ENCODE results near the gene SS18L1.

Gene SS18L1

DNA sequence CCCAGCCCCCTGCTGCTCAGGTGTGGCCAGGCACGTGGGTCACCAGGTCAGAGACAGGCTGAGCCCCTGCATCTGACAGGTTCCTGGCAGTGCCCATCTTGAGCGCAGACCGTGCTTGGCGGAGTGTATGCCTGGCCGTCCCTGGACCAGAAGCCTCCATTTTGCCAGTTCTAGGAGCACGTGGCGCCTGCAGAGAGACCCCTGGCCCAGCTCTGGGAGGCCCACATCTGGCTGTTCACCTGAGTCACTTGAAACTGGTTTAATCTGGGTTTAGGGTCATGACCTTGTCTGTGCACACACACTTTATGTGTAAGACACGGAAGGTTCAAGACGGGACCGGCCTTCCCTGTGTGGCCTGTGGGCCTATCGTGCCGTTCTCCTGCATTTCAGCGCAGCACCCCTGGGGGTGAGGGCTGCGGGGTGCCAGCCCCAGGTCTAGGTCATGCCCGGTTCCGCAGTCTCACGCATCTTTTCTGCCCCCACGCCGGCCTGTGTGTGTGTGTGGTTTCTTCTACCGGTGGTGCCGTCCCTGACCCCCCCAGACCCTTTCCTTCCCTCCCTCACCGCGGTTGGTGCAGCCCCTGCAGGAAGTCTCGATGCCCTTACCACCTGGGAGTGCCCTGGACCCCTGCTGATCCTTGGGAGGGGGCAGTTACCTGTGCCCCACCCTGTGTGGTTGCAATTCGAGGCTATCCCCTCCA, 14.0 kb downstream of the SS18L1 start:
- no peak for FAIRE-seq

DNA sequence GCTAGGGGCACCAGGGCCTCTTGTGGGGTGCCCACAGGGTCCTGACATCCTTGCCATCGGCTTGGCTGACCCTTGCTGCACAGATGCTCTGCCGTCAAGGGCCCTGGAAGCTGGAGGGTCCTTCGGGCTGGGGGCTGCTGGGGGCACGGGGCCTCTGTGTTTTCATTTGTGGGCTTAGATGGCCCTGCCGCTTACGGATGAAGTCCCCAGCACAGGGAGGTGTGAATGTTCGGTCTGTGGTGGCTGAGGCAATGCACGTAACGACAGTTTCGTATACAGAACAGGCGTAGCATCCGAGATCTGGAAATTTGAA, 14.5 kb downstream of the SS18L1 start:
- no peak for FAIRE-seq

DNA sequence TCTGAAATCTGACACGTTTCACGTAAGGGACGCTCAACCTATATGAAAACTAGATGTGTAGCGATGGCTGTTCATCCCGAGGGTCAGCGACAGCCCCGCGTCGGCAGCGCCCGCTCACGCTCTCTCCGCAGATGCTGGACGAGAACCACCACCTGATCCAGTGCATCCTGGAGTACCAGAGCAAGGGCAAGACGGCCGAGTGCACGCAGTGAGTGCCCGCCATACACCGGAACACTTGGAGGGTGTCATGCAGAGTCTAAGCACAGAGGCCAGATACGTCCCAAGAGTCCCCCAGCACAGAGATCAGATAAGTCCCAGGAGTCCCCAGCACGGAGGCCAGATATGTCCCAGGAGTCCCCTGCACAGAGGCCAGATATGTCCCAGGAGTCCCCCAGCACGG, 15.0 kb downstream of the SS18L1 start:
- FAIRE-seq = no peak

DNA sequence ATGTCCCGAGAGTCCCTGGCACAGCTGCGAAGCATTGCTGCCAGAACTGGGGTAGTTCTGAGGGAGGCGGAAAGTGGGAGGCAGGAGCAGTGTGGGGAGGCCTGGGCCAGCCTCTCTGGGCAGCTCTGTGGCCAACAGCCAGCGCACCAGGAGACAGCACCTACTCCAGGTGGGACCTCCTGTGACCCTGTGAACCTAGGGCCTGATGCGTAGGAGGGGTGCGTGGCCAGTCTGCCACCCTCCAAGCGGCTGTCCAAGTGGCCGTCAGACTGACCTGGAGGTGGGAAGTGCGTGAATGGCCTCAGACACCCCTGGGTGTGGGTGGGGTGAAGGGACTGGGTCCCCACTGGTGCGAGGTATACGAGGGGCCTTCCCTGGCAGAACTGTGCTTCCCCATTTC, 15.5 kb downstream of the SS18L1 start:
- FAIRE-seq = no peak

DNA sequence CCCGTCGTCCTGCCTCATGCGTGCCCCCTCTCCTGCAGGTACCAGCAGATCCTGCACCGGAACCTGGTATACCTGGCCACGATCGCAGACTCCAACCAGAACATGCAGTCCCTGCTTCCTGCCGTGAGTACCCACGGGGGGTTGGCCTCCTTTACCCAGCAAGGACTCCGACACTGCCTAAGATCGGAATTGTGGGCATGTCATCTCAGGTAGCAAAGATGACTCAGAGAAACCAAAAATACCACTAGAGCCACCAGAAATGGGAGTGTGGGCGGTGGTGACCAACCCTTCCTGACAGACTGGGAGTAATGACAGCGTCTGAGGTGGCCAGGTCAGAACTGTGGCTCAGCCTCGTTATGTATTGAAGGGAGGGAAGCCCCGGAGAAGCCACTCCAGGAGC, 16.3 kb downstream of the SS18L1 start:
- FAIRE-seq = no peak

DNA sequence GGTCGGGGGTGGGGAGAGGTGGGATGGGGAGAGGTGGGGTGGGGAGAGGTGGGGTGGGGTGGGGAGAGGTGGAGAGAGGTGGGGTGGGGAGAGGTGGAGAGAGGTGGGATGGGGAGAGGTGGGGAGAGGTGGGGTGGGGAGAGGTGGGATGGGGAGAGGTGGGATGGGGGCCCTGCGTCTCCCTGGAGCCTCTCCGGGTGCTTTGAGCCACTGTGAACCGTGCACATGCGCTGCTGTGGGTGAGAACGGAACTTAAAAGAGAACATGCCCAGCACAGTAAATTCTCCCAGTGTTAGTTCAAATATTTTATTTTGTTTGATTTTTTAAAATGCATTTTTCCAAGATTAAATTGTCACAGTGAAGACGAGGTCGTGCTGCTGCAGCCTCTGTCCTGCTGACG, 16.7 kb downstream of the SS18L1 start:
- no peak for FAIRE-seq

DNA sequence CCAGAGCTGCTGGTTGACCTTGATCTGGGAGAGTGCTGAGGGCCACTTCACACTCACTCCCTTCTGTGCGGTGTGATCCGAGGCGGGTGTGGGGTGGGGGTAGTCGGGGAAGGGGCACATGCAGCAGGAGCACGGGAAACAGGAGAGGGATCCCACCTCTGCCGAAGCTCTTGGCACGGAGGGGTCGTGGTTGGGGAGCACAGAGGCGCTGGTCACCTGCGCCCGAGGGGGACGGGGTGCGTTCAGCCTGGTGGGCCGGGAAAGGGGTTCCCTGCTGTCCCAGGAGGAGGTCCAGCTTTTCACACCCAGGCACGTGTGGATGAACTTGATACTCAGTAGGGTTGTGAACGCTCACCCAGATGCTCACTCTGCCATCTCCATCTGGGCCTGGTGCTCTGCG, 17.3 kb downstream of the SS18L1 start:
- FAIRE-seq = no peak

DNA sequence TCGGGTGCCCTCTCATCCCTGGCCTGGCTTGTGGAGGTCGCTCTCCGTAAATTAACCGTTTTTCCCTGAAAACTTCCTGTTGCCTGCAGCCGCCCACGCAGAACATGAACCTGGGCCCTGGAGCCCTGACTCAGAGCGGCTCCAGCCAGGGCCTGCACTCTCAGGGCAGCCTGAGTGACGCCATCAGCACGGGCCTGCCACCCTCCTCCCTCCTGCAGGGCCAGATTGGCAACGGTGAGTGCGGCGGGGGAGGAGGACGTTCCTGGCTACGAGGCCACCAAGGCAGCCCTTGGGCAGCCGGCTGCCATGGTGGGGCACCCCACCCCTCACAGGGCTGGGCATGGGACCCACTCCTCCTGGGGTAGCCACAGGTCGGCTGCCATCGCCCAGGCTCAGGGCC, 17.8 kb downstream of the SS18L1 start:
- FAIRE-seq = no peak

DNA sequence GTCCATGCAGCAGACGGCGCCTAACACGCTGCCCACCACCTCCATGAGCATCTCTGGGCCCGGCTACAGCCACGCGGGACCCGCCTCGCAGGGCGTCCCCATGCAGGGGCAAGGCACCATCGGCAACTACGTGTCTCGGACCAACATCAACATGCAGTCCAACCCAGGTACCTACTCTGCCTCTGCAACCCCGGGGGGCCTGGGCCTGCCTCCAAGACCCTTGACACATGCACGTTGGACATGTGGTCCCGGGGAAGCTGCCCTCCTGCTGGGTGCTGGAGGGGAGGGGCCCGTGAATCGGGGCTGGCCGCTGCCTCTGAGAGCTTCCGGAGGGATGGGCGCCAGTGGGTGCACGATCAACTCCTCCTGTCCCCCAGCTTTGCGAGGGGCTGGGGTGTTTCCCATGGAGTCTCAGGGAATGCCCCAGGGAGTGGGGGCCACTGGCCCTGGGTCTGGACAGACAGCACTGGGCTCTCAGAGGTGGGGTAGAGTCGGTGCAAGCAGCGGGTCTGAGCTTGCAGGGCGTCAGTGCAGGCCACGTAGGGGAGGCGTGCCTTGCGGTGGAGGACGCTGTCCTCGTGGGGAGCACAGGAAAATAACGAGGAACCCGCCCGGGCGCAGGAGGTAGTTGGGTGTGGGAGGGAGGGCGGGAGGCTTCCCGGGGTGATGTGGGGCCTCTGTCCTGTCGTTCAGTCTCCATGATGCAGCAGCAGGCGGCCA, 19.4 kb downstream of the SS18L1 start:
- no peak for FAIRE-seq

DNA sequence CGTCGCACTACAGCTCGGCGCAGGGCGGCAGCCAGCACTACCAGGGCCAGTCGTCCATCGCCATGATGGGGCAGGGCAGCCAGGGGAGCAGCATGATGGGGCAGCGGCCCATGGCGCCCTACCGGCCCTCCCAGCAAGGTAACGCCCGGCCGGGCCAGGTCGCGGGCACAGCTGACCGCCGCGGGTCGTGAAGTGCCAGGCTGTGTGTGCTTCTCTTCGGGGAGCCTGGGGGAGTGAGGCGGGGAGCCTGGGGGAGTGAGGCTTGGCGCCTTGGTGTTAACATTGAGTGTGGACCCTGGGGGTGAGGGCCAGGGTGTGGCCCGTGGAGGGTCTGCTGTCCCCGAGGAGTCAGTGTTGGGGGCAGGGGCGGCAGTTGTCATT, 19.9 kb downstream of the SS18L1 start:
- no peak for FAIRE-seq

DNA sequence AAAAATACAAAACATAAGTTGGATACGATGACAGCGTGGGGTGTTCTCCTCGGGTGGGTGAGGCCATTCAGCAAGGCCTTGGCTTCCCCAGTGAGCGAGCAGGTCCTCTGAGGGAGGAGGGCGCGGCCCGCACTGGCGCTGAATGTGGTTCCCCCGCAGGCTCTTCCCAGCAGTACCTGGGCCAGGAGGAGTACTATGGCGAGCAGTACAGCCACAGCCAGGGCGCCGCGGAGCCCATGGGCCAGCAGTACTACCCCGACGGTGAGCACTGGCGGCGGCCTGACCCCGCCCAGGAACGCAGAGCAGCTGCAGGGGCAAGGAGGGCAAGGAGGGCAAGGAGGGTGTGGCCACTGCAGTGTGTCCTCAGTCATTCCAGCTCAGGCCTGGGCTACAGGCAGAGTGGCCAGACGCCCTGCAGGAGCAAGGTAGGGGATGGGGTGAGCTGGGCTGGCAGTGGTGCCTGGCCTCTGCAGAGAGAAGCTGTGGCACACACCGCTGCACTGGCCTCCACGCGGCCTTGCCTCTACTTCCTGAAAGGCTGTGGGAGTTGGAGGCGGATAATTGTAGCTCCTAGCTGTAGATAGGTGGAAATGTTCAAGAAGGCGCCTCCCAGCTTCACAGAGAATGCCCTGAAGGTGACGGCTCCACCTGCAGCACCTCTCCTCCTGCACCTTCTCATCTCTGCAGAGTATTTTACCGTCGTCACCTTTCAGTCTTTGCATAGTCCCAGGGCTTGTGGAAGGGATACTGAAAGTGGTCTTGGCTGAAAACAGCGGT, 20.6 kb downstream of the SS18L1 start:
- no peak for FAIRE-seq

DNA sequence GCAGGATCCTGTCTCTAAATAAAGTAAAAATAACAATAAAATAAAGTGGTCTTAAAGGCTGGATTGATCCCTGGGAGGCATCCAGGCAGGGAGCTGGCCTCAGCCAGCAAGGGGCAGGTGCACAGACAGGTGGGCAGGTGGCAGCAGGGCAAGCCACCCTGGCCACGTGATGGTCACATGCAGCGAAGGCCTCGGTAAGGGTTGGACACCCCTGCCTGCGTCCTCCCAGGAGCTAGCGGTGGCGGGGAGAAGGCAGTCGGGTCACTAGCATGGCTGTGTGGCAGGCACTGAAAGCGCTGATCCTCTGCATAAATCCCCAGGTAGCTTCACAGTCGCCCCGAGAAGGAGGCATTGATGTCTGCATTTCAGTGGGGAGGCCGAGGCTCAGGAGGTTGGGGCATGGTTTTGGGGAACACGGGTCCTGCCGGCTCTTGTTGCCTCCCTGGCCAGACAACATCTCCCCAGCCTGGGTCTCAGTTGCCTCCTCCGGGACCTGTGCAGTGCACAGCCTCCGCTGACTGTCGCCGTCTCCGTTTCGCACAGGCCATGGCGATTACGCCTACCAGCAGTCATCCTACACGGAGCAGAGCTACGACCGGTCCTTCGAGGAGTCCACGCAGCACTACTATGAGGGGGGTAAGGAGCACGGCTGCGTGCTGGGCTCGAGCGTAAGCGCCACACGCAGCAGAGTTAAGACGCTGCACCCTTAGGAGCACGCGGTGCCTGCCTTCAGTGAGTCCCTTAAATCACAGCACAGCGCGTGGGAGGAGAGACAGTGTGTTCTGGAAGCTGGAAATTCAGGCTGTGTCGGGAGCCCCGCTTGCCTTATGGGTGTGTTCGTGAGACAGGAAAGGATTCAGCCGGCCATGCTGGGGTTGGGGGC, 21.6 kb downstream of the SS18L1 start:
- no peak for FAIRE-seq

DNA sequence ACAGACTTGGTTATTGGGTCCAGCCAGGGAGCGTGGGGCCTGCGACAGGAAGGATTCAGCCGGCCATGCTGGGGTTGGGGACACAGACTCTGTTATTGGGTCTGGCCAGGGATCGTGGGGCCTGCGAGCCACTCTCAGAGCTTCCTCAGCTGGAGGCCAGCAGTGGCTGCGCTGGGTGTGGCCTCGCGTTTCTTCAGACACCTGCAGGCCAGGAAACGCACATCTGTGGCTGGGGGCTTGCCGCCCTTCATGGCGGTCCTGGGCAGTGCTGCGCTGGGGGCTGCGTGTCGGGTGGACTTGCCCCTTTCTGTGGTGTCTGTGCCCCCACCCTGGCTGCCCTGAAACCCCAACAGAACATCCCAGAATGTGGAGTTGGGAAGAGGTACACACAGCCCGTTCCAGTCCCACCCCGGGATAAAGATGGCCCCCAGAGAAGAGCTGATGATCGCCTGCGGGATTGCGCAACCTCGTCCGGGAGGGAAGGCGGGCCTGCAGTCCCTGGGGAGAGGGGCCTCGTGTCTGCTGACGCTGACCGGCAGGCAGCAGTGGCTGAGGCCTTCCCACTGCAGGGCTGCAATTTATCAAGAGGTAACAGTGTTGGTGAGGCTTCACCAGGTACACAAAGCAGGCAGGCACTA, 22.3 kb downstream of the SS18L1 start:
- no peak for FAIRE-seq

DNA sequence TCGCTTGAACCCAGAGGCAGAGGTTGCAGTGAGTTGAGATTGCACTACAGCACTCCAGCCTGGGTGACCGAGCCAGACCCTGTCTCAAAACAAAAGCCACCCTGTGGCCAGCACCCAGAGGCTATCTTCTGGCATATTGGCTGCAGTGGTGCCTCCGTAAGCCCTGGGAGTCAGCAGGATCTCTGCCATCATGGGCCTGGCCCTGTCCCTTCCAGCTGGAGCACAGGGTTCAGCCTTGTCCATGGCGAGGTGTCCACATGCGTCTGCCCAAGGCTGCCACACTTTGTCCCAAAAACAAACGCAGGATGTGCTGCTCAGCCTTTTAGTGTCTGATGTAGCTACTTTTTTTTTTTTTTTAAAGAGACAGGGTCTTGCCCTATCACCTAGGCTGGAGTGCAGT, 23.9 kb downstream of the SS18L1 start:
- FAIRE-seq = no peak

DNA sequence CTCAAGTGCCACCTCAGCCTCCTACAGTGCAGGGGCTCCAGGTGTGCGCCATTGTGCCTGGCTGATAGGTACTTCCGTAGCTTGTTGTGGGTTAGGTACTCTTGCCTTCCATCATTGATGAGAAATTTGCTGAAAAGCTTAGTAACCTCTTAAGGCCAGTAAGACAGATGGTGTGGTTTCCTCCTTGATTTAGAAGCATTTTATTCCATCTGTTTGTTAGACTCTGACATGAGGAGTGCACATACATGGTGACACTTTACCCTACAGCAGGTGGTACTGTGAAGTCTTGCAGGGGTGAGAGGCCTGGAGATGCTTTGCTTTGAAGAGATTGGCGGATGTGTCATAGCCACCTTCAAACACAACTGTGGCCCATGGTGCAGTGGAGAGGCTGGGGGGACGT, 24.5 kb downstream of the SS18L1 start:
- FAIRE-seq = no peak

DNA sequence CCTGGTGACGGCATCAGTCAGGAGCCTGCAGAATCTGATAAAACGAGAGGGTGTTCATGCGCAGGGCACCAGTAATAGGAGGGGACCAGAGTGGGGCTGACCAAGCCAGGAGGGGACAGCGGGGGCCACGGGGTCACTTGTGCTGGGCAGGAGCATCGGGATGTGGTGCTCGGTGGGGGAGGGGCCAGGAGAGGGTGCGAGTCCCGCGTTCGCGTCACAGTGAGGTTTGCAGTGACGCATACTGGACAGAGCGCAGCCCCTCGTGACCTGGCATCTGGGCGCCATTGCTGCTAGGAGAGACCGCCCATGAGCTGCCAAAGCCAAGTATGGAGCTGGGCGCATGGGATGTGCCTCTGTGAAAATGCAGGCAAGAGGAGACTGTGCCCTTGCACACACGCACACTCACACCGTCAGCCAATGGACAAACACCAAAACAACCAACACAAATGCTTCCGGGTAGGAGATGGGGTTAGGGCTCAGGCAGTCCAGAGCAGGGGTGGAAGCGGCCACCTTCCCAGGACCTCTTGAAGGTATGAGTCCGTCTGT, 25.4 kb downstream of the SS18L1 start:
- FAIRE-seq = no peak

DNA sequence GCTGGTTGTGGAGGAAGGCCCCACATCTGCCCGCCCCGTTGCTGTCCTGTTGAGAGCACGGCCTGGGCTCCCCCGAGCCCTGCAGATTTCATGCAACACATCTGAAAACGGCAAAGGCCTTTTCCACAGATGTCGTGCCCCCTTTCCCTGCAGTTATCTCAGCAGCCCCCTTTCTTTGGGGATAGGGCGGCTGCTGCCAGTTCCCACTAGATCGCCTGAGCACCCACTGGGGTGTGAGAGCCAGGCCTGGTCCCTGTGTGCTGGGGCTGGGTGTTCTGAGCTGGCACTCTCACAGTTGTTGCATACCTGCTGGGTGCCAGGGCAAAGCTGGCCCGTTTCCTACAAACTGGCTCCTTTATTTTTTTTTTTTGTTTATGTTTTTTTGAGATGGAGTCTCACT, 27.0 kb downstream of the SS18L1 start:
- no peak for FAIRE-seq

DNA sequence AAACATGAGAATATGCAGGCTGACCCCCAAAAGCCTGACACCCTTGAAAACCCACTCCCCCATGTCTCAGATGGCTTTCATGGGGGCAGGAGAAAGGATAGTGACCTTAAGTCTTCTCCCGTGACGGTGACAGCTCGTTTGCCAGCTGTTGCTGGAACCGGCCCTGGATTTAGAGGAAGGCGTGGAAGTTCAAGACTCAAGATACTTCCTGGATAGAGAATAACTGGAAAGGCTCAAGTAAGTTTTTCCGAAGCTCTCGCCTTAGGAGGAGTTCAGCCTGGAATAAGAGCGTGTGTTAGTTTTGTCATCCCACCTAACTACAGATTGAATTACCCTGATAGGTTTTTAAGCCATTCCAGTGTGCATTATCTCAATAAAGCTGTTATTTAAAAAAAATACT, 27.7 kb downstream of the SS18L1 start:
- FAIRE-seq = no peak

DNA sequence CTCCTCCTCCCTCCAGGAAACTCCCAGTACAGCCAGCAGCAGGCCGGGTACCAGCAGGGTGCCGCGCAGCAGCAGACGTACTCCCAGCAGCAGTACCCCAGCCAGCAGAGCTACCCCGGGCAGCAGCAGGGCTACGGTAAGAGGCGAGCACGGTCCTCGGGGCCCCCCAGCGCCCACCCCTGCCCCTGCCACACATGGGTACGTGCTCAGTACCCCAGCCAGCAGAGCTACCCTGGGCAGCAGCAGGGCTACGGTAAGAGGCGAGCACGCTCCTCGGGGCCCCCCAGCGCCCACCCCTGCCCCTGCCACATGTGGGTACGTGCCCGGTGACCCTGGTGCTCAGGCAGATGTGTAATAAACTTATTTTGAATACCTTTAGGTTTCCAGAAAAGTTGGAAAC, 29.1 kb downstream of the SS18L1 start:
- FAIRE-seq = no peak

DNA sequence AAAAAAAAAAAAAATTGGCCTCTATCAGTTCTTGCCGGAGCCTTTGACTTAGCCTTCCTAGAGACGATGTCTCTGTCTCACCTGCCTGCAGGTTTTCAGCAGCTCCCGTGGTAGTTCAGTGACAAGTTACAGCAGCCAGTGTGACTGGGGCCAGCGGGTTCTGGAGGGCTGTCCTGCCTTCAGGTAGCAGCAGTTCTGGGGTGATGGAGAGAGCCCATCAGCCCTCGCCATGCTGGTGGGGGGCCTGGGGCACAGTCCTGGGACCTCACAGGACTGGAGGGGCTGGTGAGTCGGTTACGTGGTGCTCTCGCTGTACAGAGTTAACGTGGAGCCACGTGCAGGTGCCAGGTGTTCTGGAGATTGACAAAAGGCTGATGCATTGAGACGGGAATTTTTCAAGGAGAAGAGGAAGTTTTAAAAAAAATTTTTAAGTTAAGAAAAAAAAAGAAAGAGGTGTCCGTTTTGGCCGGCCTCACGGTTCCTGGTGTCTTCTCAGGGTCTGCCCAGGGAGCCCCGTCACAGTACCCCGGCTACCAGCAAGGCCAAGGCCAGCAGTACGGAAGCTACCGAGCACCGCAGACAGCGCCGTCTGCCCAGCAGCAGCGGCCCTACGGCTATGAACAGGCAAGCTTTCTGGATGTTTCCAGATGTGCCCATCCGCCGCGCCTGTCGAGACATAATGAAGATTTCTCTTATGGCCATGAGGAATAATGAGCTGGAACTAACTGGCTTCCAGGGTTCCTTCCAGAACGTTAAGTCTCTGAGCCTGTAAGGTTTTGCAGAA, 30.6 kb downstream of the SS18L1 start:
- FAIRE-seq = no peak

DNA sequence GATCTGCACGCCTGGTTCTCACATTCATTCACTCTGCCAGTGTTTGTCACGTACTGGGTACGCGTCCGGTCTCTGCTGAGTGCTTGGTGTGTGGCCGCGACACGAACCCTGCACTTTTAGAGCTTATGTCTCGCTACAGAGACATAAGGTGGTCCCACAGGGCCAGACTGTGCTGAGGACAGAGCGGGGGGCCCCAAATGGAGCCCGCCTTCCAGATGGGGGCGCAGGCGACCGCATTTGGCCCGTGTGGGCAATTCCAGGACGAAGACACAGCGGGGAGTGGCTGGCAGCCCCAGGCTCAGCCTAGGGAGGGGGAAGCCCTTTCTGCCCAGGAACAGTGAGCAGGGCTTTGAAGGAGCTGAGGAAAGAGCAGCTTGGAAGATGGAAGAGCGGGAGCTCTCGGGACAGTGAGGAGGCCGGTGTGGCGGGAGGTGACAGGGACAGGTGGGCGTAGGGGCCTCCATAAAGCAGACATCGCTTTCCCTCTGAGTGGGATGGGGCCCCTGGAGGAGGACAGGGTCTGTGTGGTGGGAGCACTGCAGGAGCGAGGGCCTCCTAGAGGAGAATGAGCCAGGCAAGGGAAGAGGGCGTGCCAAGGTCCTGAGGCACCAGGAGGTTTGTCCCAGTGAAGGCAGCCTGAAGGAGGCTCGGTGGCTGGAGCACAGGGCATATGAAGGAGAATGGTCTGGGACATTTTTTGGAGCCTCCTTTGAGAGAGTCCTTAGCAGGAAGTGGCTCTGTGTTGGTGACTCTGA, 31.5 kb downstream of the SS18L1 start:
- no peak for FAIRE-seq

All from A204.1 (cell line).